MM.1S (cell line): ENCODE data around the gene STAG3.
A peak's percentile ranks its signal among the peaks of the same experiment; 100 is the strongest.

Experiments used
- DNase-seq: peaks from one replicate; pipeline ENCODE4 v3.0.0-alpha.2; 2015
- H2AFZ ChIP-seq: fragments of 300-600 bp; sonication (generic); 2 replicates; pipeline ENCODE4 v1.6.0; 2016; ENCODE audit warnings: antibody characterized with exemption, low read length
- H3F3A ChIP-seq: fragments of 300-600 bp; sonication (generic); 2 replicates; pipeline ENCODE4 v1.6.1; 2016; ENCODE audit warnings: mild to moderate bottlenecking, antibody characterized with exemption, low read length, moderate library complexity, mixed read lengths; ENCODE audit not compliant: insufficient read depth
- H3K27ac ChIP-seq: fragments of 300-600 bp; sonication (generic); 2 replicates; pipeline ENCODE4 v1.5.1; 2016; ENCODE audit warnings: mild to moderate bottlenecking, low read length
- H3K27me3 ChIP-seq: fragments of 300-600 bp; sonication (generic); replicated peaks from 2 replicates; pipeline ENCODE4 v1.6.0; 2016; ENCODE audit warnings: low read length; ENCODE audit not compliant: insufficient read depth
- H3K36me3 ChIP-seq: fragments of 300-600 bp; sonication (generic); replicated peaks from 2 replicates; pipeline ENCODE4 v1.6.1; 2016; ENCODE audit warnings: mild to moderate bottlenecking, low read length, mixed read lengths; ENCODE audit not compliant: insufficient read depth
- H3K4me1 ChIP-seq: fragments of 300-600 bp; sonication (generic); 2 replicates; pipeline ENCODE4 v1.6.1; 2016; ENCODE audit warnings: low read length, mixed read lengths
- H3K4me2 ChIP-seq: fragments of 300-600 bp; sonication (generic); 2 replicates; pipeline ENCODE4 v1.6.0; 2016; ENCODE audit warnings: low read depth, low read length
- H3K4me3 ChIP-seq: fragments of 300-600 bp; sonication (generic); 2 replicates; pipeline ENCODE4 v1.5.1; 2016; ENCODE audit warnings: low read length, mixed read lengths
- H3K79me2 ChIP-seq: fragments of 300-600 bp; sonication (generic); 2 replicates; pipeline ENCODE4 v1.6.1; 2016; ENCODE audit warnings: mixed run types, low read length, mixed read lengths
- H3K9ac ChIP-seq: fragments of 300-600 bp; sonication (generic); 2 replicates; pipeline ENCODE4 v1.6.1; 2016; ENCODE audit warnings: low read length, mixed read lengths
- H3K9me2 ChIP-seq: fragments of 300-600 bp; sonication (generic); replicated peaks from 2 replicates; pipeline ENCODE4 v1.6.1; 2016; ENCODE audit warnings: mild to moderate bottlenecking, low read length, mixed read lengths; ENCODE audit not compliant: insufficient read depth
- H3K9me3 ChIP-seq: fragments of 300-600 bp; sonication (generic); replicated peaks from 2 replicates; pipeline ENCODE4 v1.6.1; 2016; ENCODE audit warnings: mild to moderate bottlenecking, low read length, mixed read lengths; ENCODE audit not compliant: insufficient read depth
- H4K20me1 ChIP-seq: fragments of 300-600 bp; sonication (generic); 2 replicates; pipeline ENCODE4 v1.6.1; 2016; ENCODE audit warnings: mild to moderate bottlenecking, low read length, moderate library complexity, mixed read lengths; ENCODE audit not compliant: insufficient read depth
- EZH2 ChIP-seq: fragments of 300-600 bp; sonication (generic); optimal IDR thresholded peaks from 2 replicates; pipeline ENCODE3; 2017; ENCODE audit warnings: low read depth, mild to moderate bottlenecking, antibody characterized with exemption, low read length, mixed read lengths
- EZH2phosphoT487 ChIP-seq: fragments of 300-600 bp; sonication (generic); IDR thresholded peaks from 2 replicates; pipeline ENCODE4 v1.6.1; 2018; ENCODE audit warnings: antibody characterized with exemption, low read length
- TF ChIP-seq, protein P1 (sequence below): fragments of 300-600 bp; sonication (generic); IDR thresholded peaks from 2 replicates; pipeline ENCODE4 v1.5.1; 2016; ENCODE audit warnings: antibody characterized with exemption, low read length, mixed read lengths

The STAG3 gene

DNA sequence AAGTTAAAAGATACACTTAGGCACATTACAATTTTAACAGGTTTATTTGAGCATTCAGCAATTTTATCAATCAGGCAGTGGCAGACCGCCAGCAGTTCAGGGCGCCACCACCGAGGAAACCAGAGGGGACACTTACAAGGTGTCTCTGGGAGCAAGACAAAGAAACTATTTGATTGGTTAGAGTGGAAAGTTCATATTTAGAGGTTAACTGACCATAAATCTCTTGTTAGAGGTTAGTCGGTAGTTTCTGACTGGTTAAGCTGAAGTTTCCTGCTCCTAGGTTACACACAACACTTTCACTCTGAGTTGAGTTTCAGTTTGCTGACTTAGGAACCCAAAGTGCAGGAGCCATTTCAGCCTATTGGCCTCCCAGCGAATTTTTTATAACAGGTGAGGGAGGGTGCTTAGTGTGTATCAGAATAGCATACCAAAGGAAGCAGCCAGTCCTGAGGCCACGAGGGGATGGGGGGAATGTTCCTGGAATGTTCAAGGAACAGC, 31.2 kb downstream of the STAG3 start:
- peaks cover 13% of the 10 kb centered on the region for H3F3A ChIP-seq
- DNase-seq: peak; percentile 90
- H3K36me3 ChIP-seq: no peaks in the 10 kb centered on the region
- H3K79me2 ChIP-seq: no peaks in the 10 kb centered on the region
- no peaks in the 10 kb centered on the region for H4K20me1 ChIP-seq
- H3K4me1 ChIP-seq: peaks cover 17% of the 10 kb centered on the region
- no peak overlapping the region for H3K27ac ChIP-seq
- TF ChIP-seq EZH2 (no peak), EZH2phosphoT487 (no peak)
- TF ChIP-seq, protein P1, sequence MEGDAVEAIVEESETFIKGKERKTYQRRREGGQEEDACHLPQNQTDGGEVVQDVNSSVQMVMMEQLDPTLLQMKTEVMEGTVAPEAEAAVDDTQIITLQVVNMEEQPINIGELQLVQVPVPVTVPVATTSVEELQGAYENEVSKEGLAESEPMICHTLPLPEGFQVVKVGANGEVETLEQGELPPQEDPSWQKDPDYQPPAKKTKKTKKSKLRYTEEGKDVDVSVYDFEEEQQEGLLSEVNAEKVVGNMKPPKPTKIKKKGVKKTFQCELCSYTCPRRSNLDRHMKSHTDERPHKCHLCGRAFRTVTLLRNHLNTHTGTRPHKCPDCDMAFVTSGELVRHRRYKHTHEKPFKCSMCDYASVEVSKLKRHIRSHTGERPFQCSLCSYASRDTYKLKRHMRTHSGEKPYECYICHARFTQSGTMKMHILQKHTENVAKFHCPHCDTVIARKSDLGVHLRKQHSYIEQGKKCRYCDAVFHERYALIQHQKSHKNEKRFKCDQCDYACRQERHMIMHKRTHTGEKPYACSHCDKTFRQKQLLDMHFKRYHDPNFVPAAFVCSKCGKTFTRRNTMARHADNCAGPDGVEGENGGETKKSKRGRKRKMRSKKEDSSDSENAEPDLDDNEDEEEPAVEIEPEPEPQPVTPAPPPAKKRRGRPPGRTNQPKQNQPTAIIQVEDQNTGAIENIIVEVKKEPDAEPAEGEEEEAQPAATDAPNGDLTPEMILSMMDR: no peak; the same call in 1 of the 2 replicates
- H3K4me2 ChIP-seq: peak overlapping the region; percentile 51
- H2AFZ ChIP-seq: no peak overlapping the region
- H3K4me3 ChIP-seq: peak overlapping the region; percentile 4; the same call in 1 of the 2 replicates
- no peak overlapping the region for H3K9ac ChIP-seq
- H3K9me2 ChIP-seq: no peaks in the 10 kb centered on the region
- no peaks in the 10 kb centered on the region for H3K9me3 ChIP-seq
- peaks cover 44% of the 10 kb centered on the region; the same call in 1 of the 2 replicates for H3K27me3 ChIP-seq

DNA sequence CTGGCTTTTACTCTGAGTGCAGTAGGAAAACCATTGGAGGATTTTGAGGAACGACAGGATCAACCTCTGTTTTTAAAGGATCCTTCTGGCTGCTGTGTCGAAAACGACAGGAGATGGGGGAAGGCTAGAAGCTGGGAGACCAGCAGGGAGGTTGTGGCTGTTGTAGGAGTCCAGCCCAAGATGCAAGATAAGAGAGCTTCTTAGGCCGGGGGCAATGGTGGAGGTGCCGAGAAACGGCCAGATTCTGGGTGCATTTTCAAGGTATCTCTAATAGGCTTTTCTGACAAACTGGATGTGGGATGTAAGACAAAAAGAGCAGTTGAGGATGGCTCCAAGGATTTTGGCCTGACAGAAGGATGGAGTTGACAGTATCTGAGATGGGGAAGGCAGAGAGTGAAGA, 31.8 kb downstream of the STAG3 start:
- H2AFZ ChIP-seq: no peak overlapping the region
- TF ChIP-seq EZH2 (no peak), EZH2phosphoT487 (no peak)
- TF ChIP-seq, protein P1: no peak
- H3K36me3 ChIP-seq: no peaks in the 10 kb centered on the region
- no peak for DNase-seq
- no peak overlapping the region for H3K27ac ChIP-seq
- peaks cover 44% of the 10 kb centered on the region; the same call in 1 of the 2 replicates for H3K27me3 ChIP-seq
- H3F3A ChIP-seq: peaks cover 13% of the 10 kb centered on the region
- H3K9me2 ChIP-seq: no peaks in the 10 kb centered on the region
- H4K20me1 ChIP-seq: no peaks in the 10 kb centered on the region
- no peaks in the 10 kb centered on the region for H3K79me2 ChIP-seq
- H3K9ac ChIP-seq: no peak overlapping the region
- H3K9me3 ChIP-seq: no peaks in the 10 kb centered on the region
- no peak overlapping the region for H3K4me3 ChIP-seq
- H3K4me2 ChIP-seq: peak overlapping the region; percentile 51; the same call in 1 of the 2 replicates
- peaks cover 17% of the 10 kb centered on the region for H3K4me1 ChIP-seq

DNA sequence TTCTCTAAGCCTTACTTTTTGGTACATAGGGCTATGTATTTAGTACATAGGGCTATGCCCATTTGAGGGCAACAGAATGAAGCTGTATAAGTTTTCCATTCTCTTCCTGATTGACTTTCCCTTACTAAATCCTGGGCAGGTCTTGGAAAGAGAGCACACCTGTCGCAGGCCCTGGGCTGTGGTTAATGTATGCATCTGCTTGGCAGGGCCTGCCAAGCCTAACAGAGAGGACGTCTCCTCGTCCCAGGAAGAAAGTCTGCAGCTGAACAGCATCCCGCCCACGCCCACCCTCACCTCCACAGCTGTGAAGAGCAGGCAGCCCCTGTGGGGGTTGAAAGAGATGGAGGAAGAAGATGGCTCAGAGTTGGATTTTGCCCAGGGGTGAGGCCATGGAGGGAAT, 33.1 kb downstream of the STAG3 start:
- Histone ChIP-seq H3K9ac (no peak overlapping the region), H3K4me1 (peaks cover 17% of the 10 kb centered on the region), H3K27me3 (peaks cover 40% of the 10 kb centered on the region; the same call in 1 of the 2 replicates), H3K36me3 (no peaks in the 10 kb centered on the region), H2AFZ (no peak overlapping the region), H3K27ac (no peak overlapping the region), H3K9me3 (no peaks in the 10 kb centered on the region), H3K4me3 (no peak overlapping the region), H4K20me1 (no peaks in the 10 kb centered on the region), H3F3A (peaks cover 13% of the 10 kb centered on the region), H3K4me2 (no peak overlapping the region), H3K9me2 (no peaks in the 10 kb centered on the region), H3K79me2 (no peaks in the 10 kb centered on the region)
- TF ChIP-seq, protein P1: no peak
- TF ChIP-seq EZH2phosphoT487 (no peak), EZH2 (no peak)
- DNase-seq: no peak
